GM19099 (cell line): ENCODE measurements around the gene SLC13A2.

Experiments
- POLR2A ChIP-seq: IDR thresholded peaks from 3 replicates; pipeline ENCODE4 v1.6.1; 2011; ENCODE audit warnings: low read depth; ENCODE audit not compliant: insufficient read length; ENCODE audit errors: extremely low read depth

Gene SLC13A2

DNA sequence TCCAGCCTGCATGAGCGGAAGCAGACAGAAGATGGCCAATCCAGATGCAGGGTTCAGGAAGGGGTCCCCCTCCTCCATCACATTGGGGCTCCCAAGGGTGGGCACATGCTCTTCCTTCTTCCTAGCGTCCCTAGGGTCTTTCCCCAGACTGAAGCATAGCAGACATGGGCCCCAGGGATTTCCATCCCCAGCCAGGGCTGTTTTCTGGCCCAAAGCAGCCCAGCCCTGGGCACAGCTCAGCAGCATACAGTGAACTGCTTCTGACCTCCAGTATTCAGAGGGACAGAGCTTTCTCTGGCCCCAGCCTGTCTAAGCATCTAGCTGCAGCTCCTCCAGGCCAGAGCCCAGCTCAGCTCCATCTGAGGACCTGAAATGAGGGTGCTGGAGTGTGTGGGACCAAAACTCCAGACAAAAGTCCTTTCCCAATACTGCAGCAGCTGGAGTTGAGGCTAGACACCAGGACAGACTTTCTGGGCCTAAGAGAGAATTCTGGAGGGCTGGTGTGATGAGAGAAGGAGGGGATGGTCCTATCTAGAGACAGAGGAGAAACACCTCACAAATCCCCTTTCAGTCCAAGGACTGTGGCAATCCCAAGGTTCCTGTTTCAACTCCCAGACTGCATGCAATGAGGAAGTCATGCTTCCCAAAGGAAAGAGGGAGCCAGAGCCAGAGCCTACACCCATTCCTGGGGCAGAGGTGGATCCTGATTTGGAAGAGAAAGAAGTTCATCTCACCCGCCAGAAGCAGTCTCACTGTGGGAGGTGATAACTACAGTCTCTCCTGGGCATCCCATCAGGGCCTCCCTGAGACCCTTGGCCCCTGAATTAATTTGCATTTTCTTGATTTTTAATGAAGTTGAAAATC, 28.2 kb downstream of the SLC13A2 start:
- peak; percentile 11 for TF ChIP-seq POLR2A

DNA sequence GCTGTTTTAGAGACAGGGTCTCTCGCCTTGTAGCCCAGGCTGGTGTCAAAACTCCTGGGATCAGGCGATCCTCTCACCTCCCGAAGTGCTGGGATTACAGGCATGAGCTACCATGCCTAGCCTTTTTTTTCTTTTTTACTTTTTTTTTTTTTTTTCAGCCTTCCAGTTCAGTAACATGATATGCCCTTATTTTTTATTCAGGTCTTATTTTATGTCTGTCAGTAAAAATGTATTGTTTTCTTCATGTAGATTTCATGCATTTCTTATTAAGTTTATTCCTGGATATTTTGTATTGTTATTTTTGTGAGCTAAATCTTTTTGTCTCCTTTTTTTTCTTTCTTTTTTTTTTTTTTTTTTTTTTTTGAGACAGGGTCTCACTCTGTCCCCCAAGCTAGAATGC, 30.0 kb downstream of the SLC13A2 start:
- no peak for TF ChIP-seq POLR2A

DNA sequence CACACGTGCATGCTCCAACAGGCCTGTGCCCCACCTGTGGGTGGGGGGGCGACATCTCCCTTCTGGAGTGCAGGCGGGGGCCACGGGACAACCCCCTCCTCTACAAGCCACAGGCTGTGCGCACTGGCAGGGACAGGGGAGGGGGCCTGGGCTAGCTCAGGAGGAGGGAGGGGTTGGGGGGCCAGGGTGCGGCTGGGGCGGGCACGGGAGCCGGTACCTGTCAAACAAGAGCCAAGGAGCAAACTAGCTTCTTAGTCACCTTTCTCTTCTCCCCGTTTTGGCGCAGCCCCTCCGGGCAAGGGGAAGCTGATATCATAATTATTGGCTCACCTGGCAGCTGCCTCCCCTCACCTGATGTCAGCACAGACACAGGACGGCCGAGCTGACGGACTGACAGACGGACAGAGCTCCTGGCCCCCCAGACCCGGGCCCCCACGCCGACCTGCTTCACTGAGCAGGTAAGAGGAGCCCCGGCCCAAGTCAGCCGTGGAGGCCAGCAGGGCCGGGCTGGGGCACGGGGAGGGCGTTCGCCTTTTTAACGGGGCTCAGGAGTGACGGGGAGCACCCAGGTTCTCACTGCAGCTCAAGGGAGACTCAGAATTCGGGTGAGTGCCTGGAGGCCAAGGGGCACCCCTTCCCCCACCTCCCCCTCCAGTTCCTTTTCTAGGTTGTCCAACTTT, 32.7 kb downstream of the SLC13A2 start, which contains the start of gene FOXN1:
Gene FOXN1, plus strand, starts transcription at position 363 of the 680 bp plus-strand sequence. CDS start 17,622 bp downstream, outside the sequence.
- TF ChIP-seq POLR2A, result no peak

DNA sequence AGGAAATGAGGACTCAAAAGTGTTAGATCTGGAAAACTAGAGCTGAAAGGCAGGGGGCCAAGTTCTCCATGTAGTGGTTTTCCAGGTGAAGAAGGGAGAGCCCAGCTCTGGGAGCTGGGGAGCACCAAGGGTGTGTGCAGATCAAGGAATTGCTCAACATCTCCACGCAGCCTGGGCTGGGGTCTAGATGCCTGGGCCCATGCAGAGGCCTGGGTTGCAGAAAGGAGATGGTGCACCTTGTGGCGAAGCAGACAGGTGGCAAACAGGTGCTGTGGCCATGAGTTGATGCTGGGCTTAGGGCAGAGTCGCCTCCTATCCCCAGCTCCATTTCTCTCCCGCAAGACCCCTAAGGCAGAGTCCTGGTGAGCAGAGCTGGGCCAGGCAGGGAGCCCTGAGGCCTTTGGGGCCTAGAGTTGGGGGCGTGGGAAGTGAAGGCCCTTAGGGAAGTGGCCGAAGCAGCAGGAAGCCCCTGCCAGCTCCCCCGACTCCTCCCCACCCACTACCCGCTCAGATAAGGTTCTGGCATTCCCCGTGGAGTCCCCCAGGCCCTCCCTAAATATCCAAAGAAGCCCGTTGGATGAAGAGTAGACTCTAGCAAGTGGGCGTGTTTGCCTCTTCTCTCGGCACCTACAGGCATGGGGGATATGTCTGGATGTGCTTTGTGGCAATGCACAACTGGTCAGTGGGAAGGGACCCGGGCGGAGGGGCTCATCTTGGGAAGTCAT, 33.5 kb downstream of the SLC13A2 start:
- no peak for TF ChIP-seq POLR2A

- no peak for TF ChIP-seq POLR2A
These were observed 34.2 kb downstream of the SLC13A2 start for GRCh38 chr17:28507567-28508203.

- no peak for TF ChIP-seq POLR2A
These were observed 34.8 kb downstream of the SLC13A2 start for GRCh38 chr17:28508211-28508724.

DNA sequence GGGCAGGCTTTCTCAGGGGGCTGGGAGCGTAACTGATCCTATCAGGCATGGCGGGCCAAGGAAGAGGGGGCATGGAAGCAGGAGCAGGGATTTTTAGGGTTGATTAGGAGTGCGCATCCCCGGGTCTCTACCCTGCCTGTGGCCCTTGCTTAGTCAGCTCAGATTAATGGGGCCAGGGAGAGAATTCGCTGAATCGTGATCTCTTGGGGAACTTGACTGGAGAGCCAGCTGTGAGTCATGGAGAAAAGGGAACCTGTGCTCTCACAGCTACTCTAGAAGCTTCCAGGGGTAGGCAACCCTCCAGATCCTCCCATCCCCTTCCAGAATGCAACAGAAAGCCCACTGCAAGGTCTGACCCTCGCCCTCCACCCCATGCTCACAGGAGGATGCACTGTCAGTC, 36.3 kb downstream of the SLC13A2 start:
- no peak for TF ChIP-seq POLR2A

GRCh38 chr17:28511858-28512461, 38.5 kb downstream of the SLC13A2 start:
- TF ChIP-seq POLR2A, result no peak

DNA sequence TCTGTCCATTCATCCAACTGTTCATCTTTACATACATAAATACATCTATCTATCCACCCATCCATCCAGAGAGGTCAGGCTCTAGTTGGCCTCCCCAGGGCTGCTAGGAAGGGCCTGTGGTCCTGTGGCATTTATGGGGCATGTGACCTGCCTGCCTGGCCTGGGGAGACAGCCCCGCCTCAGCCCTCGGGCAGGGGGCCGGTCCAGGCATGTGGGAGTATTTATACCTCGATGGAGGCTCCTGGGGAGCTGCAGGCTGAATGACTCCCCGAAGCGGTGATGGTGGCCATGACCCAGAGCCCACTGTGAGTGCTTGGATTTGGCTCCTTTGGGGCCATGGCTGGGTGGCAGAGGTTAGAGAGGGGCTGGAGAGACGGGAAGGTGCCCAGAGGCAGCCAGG, 40.0 kb downstream of the SLC13A2 start:
- TF ChIP-seq POLR2A, result no peak

DNA sequence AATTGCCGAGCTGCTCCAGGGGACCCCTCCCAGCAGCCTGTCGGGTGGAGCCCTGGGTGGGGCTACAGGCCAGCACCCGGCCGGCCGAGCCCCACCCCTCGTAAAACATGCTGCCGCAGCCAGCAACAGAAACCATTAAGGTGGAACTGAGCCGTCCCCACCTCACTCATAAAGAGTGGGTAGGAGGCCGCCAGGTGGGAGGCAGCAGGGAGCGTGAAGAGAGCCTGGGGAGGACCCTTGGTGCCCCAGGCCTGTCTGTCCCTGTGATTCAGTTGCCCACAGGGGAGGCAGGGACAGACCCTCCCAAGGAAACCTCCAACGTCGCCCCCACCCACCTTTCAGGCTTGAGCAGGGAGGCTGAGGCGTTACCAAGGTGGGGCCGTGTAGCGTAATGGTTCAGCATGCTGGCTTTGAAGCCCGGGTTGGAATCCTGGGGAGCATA, 41.1 kb downstream of the SLC13A2 start:
- TF ChIP-seq POLR2A, result no peak

DNA sequence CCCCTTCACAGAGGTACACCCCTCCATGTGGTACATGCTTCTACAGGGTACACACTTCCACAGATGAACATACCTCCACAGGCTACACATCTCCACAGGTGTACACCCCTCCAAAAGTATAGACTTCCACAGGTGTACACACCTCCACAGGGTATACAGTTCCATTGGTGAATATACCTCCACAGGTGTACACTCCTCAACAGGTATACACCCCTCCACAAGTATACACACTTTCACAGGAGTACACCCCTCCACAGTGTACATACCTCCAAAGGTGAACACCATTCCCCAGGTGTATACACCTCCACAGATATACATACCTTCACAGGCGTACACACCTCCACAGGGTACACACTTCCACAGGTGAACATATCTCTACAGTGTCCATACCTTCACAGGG, 42.1 kb downstream of the SLC13A2 start:
- TF ChIP-seq POLR2A, result no peak

- no peak for TF ChIP-seq POLR2A
These were observed 44.7 kb downstream of the SLC13A2 start for GRCh38 chr17:28518132-28518531.

GRCh38 chr17:28518578-28518977, 45.1 kb downstream of the SLC13A2 start:
- no peak for TF ChIP-seq POLR2A

DNA sequence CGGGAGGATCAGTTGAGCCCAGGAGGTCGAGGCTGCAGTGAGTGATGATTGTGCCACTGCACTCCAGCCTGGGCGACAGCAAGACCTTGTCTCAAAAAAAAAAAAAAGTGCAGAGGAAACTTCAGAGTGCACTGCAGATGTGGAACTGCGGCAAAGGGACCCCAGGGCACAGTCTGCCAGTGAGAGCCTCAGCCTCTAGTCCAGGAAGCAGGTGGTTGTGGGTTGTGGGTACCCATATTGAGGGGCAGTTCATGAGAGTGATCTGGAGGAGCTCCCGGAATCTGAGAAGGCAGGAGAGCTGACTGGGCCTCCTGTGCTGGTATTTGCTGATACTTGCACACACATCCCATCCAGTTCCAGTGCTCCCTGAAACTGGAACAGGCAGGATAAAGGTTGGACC, 45.8 kb downstream of the SLC13A2 start:
- TF ChIP-seq POLR2A, result no peak

DNA sequence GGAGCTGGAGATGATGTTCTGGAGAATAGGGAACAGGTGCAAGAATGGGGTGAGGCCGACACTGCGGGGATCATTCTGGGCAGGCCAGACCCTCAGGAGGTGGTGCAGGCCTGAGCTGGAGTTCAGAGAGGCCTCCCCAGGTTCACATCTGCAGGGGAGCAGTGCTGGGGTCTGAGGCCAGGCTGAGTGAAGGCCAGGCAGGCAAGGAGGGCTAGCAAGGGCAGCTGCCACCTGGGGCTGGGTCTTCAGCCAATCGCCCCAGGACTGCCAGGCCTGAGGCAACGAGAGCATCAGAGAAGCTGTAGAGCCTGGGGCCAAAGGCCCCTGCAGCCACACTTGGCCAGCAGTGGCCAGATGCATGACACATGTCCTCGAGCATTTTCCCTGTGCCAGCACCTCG, 47.2 kb downstream of the SLC13A2 start:
- TF ChIP-seq POLR2A, result no peak
